HEK293T (cell line): Measurements from ENCODE around the gene SAMD8.

Experiments
- BHLHE40 ChIP-seq: fragments of 450-650 bp; IDR thresholded peaks from 2 replicates; pipeline ENCODE4 v1.6.1; 2016; ENCODE audit warnings: mild to moderate bottlenecking, moderate library complexity, borderline replicate concordance
- CTBP1 ChIP-seq: fragments of 450-650 bp; IDR thresholded peaks from 2 replicates; pipeline ENCODE4 v1.6.1; 2016; ENCODE audit warnings: borderline replicate concordance
- ELF4 ChIP-seq: fragments of 450-650 bp; IDR thresholded peaks from 2 replicates; pipeline ENCODE4 v1.6.1; 2017; ENCODE audit warnings: antibody characterized with exemption
- FOXA1 ChIP-seq: fragments of 450-650 bp; IDR thresholded peaks from 2 replicates; pipeline ENCODE4 v1.6.1; 2016; ENCODE audit warnings: mild to moderate bottlenecking
- FOXK2 ChIP-seq: fragments of 450-650 bp; IDR thresholded peaks from 2 replicates; pipeline ENCODE4 v1.6.1; 2016; ENCODE audit warnings: mild to moderate bottlenecking
- FOXM1 ChIP-seq: fragments of 450-650 bp; IDR thresholded peaks from 2 replicates; pipeline ENCODE4 v1.6.1; 2017; ENCODE audit warnings: mild to moderate bottlenecking, borderline replicate concordance
- NFRKB ChIP-seq: fragments of 450-650 bp; IDR thresholded peaks from 2 replicates; pipeline ENCODE4 v1.6.1; 2016; ENCODE audit warnings: mild to moderate bottlenecking, moderate library complexity
- SP1 ChIP-seq: fragments of 450-650 bp; IDR thresholded peaks from 2 replicates; pipeline ENCODE4 v1.6.1; 2017
- SUZ12 ChIP-seq: fragments of 450-650 bp; IDR thresholded peaks from 2 replicates; pipeline ENCODE4 v1.6.1; 2016; ENCODE audit warnings: mild to moderate bottlenecking
- TARDBP ChIP-seq: fragments of 450-650 bp; IDR thresholded peaks from 2 replicates; pipeline ENCODE4 v1.6.1; 2016
- ZNF384 ChIP-seq: fragments of 450-650 bp; IDR thresholded peaks from 2 replicates; pipeline ENCODE4 v1.6.1; 2016
- TF ChIP-seq, protein P1 (sequence below): fragments of 450-650 bp; IDR thresholded peaks from 2 replicates; pipeline ENCODE4 v1.6.1; 2016

DNA sequence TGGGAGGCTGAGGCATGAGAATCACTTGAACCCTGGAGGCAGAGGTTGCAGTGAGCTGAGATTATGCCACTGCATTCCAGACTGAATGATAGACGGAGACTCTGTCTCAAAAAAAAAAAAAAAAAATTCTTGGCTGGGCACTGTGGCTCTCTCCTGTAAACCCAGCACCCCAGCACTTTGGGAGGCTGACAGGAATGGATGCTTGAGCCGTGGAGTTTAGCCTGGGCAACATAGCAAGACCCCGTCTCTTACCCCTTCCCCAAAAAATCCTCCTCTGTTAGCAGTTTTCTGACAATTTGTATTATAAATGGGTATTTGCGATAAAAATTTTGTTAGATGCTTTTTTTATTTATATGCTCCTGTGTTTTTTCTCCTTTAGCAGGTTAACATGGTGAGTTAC is 11.0 kb downstream of the SAMD8 start:
- no peak for TF ChIP-seq FOXK2
- no peak for TF ChIP-seq ZNF384
- TF ChIP-seq, protein P1, sequence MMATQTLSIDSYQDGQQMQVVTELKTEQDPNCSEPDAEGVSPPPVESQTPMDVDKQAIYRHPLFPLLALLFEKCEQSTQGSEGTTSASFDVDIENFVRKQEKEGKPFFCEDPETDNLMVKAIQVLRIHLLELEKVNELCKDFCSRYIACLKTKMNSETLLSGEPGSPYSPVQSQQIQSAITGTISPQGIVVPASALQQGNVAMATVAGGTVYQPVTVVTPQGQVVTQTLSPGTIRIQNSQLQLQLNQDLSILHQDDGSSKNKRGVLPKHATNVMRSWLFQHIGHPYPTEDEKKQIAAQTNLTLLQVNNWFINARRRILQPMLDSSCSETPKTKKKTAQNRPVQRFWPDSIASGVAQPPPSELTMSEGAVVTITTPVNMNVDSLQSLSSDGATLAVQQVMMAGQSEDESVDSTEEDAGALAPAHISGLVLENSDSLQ: no peak
- TF ChIP-seq SUZ12: no peak
- TF ChIP-seq BHLHE40: no peak
- no peak for TF ChIP-seq SP1
- no peak for TF ChIP-seq NFRKB
- TF ChIP-seq TARDBP: no peak
- TF ChIP-seq ELF4: no peak
- TF ChIP-seq FOXA1: no peak
- TF ChIP-seq CTBP1: no peak
- TF ChIP-seq FOXM1: no peak
